ENCODE results near the gene CTSA. TPM values are rescaled to one million over a fixed set of nuclear protein-coding genes. Genes with fewer than 3 reads are reported as not detected.

Gene CTSA
- total and polyA plus RNA-seq, 9 of the 15 experiments (the other 6 are each of a cell fraction or from before 2014, with no cell fraction given), result 8.8 to 61.7 (median 28.3) TPM

- TF ChIP-seq SMAD4 (CRISPR knock-in tag; conservative IDR thresholded peaks at IDR 0.05), result peak; percentile 59; the same call in 1 of the 2 replicates
- TF ChIP-seq, protein P1, sequence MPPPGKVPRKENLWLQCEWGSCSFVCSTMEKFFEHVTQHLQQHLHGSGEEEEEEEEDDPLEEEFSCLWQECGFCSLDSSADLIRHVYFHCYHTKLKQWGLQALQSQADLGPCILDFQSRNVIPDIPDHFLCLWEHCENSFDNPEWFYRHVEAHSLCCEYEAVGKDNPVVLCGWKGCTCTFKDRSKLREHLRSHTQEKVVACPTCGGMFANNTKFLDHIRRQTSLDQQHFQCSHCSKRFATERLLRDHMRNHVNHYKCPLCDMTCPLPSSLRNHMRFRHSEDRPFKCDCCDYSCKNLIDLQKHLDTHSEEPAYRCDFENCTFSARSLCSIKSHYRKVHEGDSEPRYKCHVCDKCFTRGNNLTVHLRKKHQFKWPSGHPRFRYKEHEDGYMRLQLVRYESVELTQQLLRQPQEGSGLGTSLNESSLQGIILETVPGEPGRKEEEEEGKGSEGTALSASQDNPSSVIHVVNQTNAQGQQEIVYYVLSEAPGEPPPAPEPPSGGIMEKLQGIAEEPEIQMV (tag; conservative IDR thresholded peaks at IDR 0.05; ENCODE audit: low read depth), result no peak
- TF ChIP-seq ZNF212 (CRISPR knock-in tag; IDR thresholded peaks at IDR 0.05), result no peak
- TF ChIP-seq JUNB (CRISPR knock-in tag; conservative IDR thresholded peaks at IDR 0.05), result no peak
- TF ChIP-seq ZKSCAN3 (CRISPR knock-in tag; IDR thresholded peaks at IDR 0.05), result no peak
- TF ChIP-seq BRF1 (IDR thresholded peaks at IDR 0.05; ENCODE audit: borderline replicate concordance, extremely low read depth, insufficient read length), result no peak
- TF ChIP-seq GATAD2A (IDR thresholded peaks at IDR 0.05), result no peak
- no peak for TF ChIP-seq SRF (CRISPR knock-in tag; IDR thresholded peaks at IDR 0.05)
- TF ChIP-seq SUPT5H (IDR thresholded peaks at IDR 0.05), result peak; percentile 93
- no peak for TF ChIP-seq SIN3B (IDR thresholded peaks at IDR 0.05; ENCODE audit: low read depth)
- TF ChIP-seq SMARCB1 (IDR thresholded peaks at IDR 0.05; ENCODE audit: insufficient read length, low read depth), result no peak
- TF ChIP-seq MAFF (IDR thresholded peaks at IDR 0.05; ENCODE audit: low read length), result peak; percentile 65
- TF ChIP-seq, protein P2, sequence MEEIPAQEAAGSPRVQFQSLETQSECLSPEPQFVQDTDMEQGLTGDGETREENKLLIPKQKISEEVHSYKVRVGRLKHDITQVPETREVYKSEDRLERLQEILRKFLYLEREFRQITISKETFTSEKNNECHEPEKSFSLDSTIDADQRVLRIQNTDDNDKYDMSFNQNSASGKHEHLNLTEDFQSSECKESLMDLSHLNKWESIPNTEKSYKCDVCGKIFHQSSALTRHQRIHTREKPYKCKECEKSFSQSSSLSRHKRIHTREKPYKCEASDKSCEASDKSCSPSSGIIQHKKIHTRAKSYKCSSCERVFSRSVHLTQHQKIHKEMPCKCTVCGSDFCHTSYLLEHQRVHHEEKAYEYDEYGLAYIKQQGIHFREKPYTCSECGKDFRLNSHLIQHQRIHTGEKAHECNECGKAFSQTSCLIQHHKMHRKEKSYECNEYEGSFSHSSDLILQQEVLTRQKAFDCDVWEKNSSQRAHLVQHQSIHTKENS (CRISPR knock-in tag; IDR thresholded peaks at IDR 0.05), result no peak
- TF ChIP-seq HEY1 (CRISPR knock-in tag; IDR thresholded peaks at IDR 0.05; ENCODE audit: borderline replicate concordance), result no peak
- TF ChIP-seq NFIC (IDR thresholded peaks at IDR 0.05), result peak; percentile 41; the same call in 1 of the 2 replicates
- no peak for TF ChIP-seq KHSRP (IDR thresholded peaks at IDR 0.05)
- no peak for TF ChIP-seq KLF10 (CRISPR knock-in tag; IDR thresholded peaks at IDR 0.05)
- TF ChIP-seq ZNF224 (CRISPR knock-in tag; IDR thresholded peaks at IDR 0.05), result no peak
- no peak for TF ChIP-seq RNF219 (CRISPR knock-in tag; IDR thresholded peaks at IDR 0.05)
- no peak for TF ChIP-seq SMARCA5 (IDR thresholded peaks at IDR 0.05)
- peak; percentile 68 for TF ChIP-seq POLR2AphosphoS5 (IDR thresholded peaks at IDR 0.05; ENCODE audit: control insufficient read depth, insufficient read depth, low read depth, low read length)
- TF ChIP-seq CTCFL (IDR thresholded peaks at IDR 0.05; ENCODE audit: borderline replicate concordance, insufficient read depth, low read depth, low read length, poor library complexity, severe bottlenecking), result no peak
- 0 out of 2 replicates have a peak, but pooled peaks have one; percentile 57 for TF ChIP-seq ZBED1 (IDR thresholded peaks at IDR 0.05)
Measured at GRCh38 chr20:45910670-45911485, 19.7 kb downstream of the CTSA start (continued).

All from K562 (cell line).